ENCODE results near the gene UGT1A1. TPM values are rescaled to one million over a fixed set of nuclear protein-coding genes. Genes with fewer than 3 reads are reported as not detected.

Gene UGT1A1
- total and polyA plus RNA-seq, 10 donors, result not detected

DNA sequence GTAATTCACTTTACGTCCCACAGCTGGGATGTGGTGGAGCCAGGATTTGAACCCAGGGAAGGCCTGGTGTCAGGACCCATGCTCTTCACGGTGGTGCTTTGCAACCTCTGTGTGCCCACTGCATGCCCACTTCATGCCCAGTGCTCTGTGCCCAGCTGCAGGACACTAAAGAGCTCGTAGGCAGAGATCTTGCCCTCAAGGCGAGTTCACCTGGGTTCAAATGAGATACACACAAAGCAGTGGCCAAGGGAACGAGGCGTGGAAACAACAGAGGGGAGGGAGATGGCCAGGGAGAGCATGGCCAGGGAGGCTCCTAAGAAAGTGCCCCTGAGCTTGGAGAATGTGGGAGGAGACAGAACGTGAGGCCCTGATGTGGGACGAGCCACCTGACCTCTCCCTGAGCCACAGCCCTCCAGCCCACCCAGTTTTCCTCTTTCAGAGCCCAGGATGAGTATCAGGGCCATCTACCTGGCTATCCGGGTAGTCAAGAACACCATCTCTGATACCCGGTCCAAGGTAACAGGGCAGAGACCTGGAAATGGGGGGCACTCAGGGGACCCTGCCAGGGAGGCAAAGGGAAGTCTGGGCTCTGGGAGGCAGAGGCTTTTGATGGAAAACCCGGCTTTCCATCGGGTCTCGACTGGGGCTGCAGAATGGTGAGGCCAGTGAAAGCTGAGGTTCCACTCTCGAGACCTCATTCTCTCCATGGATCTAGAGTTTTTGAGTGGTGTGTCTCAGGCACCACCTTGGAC, 38.4 kb downstream of the UGT1A1 start:
- no peaks in the 10 kb centered on the region for H3K36me3 ChIP-seq
- H3K27ac ChIP-seq, result no peak overlapping the region
- peak; percentile 51 for DNase-seq
- 70 to 88% (median 81%) methylated on average over 14 of the region's 14 CpGs for WGBS, 5 donors
- intact Hi-C loops (cut with DNase I; ENCODE audit: low total_unique reads), result no loop called here
- no peak overlapping the region for H3K4me3 ChIP-seq
- no peaks in the 10 kb centered on the region for H3K9me3 ChIP-seq
- H3K27me3 ChIP-seq (replicated peaks in 1 of 7), result peaks cover 0 to 18% (median 0%) of the 10 kb centered on the region in 7 donors
- no peak for TF ChIP-seq CTCF (IDR thresholded peaks at IDR 0.05 in 8 of 11, conservative IDR thresholded peaks at IDR 0.05 in 3 of 11)
- no peak for TF ChIP-seq POLR2A (IDR thresholded peaks at IDR 0.05)
- no peak for TF ChIP-seq POLR2AphosphoS5 (IDR thresholded peaks at IDR 0.05)
- H3K4me1 ChIP-seq, result no peaks in the 10 kb centered on the region

- no peaks in the 10 kb centered on the region for H3K4me1 ChIP-seq
- intact Hi-C loops (cut with DNase I; ENCODE audit: low total_unique reads), result no loop called here
- 58 to 68% (median 63%) methylated on average over 7 of the region's 7 CpGs for WGBS, 5 donors
Observed at GRCh38 chr2:233799087-233799665, 39.1 kb downstream of the UGT1A1 start.

DNA sequence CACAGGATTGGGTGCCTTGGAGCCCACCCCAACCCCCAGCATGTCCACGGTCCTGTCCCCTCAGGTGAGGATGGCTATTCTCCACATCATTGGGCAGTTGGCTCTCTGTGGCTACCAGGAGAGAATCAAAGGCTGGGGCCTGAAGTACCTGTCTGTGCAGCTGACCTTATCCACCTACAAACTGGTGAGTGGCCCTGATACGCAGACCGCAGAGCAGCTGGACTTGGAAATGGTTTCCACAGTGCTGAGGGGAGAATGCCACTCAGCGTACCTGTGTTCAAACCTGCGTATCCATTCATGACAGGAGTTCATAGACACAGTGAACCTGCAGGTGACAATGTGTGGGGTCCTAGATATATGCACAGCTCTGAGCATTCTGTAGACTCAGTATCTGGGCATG, 39.6 kb downstream of the UGT1A1 start:
- Histone ChIP-seq H3K27me3 (replicated peaks in 1 of 7) (peaks cover 0 to 20% (median 0%) of the 10 kb centered on the region in 7 donors), H3K27ac (no peak overlapping the region), H3K9me3 (no peaks in the 10 kb centered on the region), H3K4me1 (no peaks in the 10 kb centered on the region), H3K4me3 (no peak overlapping the region), H3K36me3 (no peaks in the 10 kb centered on the region)
- DNase-seq, result no peak
- intact Hi-C loops (cut with DNase I; ENCODE audit: low total_unique reads), result no loop called here
- TF ChIP-seq POLR2AphosphoS5 (IDR thresholded peaks at IDR 0.05) (no peak), POLR2A (IDR thresholded peaks at IDR 0.05) (no peak), CTCF (IDR thresholded peaks at IDR 0.05 in 8 of 11, conservative IDR thresholded peaks at IDR 0.05 in 3 of 11) (no peak)
- 44 to 79% (median 58%) methylated on average over 3 to 5 of the region's 5 CpGs for WGBS, 5 donors

More at GRCh38 chr2:233799087-233799665, 39.1 kb downstream of the UGT1A1 start:
- Histone ChIP-seq H3K9me3 (no peaks in the 10 kb centered on the region), H3K27ac (no peak overlapping the region), H3K4me3 (no peak overlapping the region), H3K36me3 (no peaks in the 10 kb centered on the region), H3K27me3 (replicated peaks in 1 of 7) (peaks cover 0 to 17% (median 0%) of the 10 kb centered on the region in 7 donors)
- peak; percentile 37 for DNase-seq
- no peak for TF ChIP-seq POLR2A (IDR thresholded peaks at IDR 0.05)
- no peak for TF ChIP-seq CTCF (IDR thresholded peaks at IDR 0.05 in 8 of 11, conservative IDR thresholded peaks at IDR 0.05 in 3 of 11)
- TF ChIP-seq POLR2AphosphoS5 (IDR thresholded peaks at IDR 0.05), result no peak

GRCh38 chr2:233800208-233800607, 40.1 kb downstream of the UGT1A1 start:
- Histone ChIP-seq H3K9me3 (no peaks in the 10 kb centered on the region), H3K4me3 (no peak overlapping the region), H3K36me3 (no peaks in the 10 kb centered on the region), H3K4me1 (no peaks in the 10 kb centered on the region), H3K27ac (no peak overlapping the region), H3K27me3 (replicated peaks in 1 of 7) (peaks cover 0 to 23% (median 0%) of the 10 kb centered on the region in 7 donors)
- WGBS, 5 donors, result 77 to 88% (median 81%) methylated on average over 4 to 7 of the region's 7 CpGs
- intact Hi-C loops (cut with DNase I; ENCODE audit: low total_unique reads), result no loop called here
- DNase-seq, result no peak
- no peak for TF ChIP-seq POLR2AphosphoS5 (IDR thresholded peaks at IDR 0.05)
- no peak for TF ChIP-seq CTCF (IDR thresholded peaks at IDR 0.05 in 8 of 11, conservative IDR thresholded peaks at IDR 0.05 in 3 of 11)
- TF ChIP-seq POLR2A (IDR thresholded peaks at IDR 0.05), result no peak

Measured in spleen (tissue), 11 donors.